HL-60/S4 treated with retinoic acid at 250 ng/mL for 4 days and 3 days (cell line): Measurements from ENCODE around the gene CRMP1.

ENCODE experiments used
- in situ Hi-C: fragments of 300-500 bp; cut with MboI; formaldehyde crosslinking; loops from 2 replicates; pipeline ENCODE4 v1.7.0; 2022; ENCODE audit warnings: low sequenced_read_pairs

The CRMP1 gene

GRCh38 chr4:5774416-5775036, 118.4 kb downstream of the CRMP1 start:
- in situ Hi-C loops = no loop called here

- in situ Hi-C loops = no loop called here
Observed at GRCh38 chr4:5773271-5773555, 119.7 kb downstream of the CRMP1 start.

- in situ Hi-C loops = no loop called here
Observed at GRCh38 chr4:5772528-5773270, 120.2 kb downstream of the CRMP1 start.
